HUES6 (cell line): Measurements from ENCODE around the gene ZNF385C.

Experiments used
- H3K27ac ChIP-seq: 2 replicates; pipeline ENCODE4 v1.7.0; 2013; ENCODE audit warnings: low read depth, mild to moderate bottlenecking, low read length, inconsistent platforms
- H3K27me3 ChIP-seq: 2 replicates; pipeline ENCODE4 v1.6.1; 2013; ENCODE audit warnings: low read length; ENCODE audit not compliant: control insufficient read depth, insufficient read depth
- H3K36me3 ChIP-seq: 2 replicates; pipeline ENCODE4 v1.6.1; 2013; ENCODE audit warnings: low read length; ENCODE audit not compliant: control insufficient read depth, insufficient read depth
- H3K4me1 ChIP-seq: 2 replicates; pipeline ENCODE4 v1.6.1; 2013; ENCODE audit warnings: low read length; ENCODE audit not compliant: control insufficient read depth, insufficient read depth
- H3K4me3 ChIP-seq: 2 replicates; pipeline ENCODE4 v1.5.1; 2013; ENCODE audit warnings: low read depth, low read length
- H3K9ac ChIP-seq: one replicate; pipeline ENCODE4 v1.6.1; 2013; ENCODE audit warnings: mild to moderate bottlenecking, low read length
- H3K9me3 ChIP-seq: 2 replicates; pipeline ENCODE4 v1.6.1; 2013; ENCODE audit warnings: low read depth, low read length; ENCODE audit not compliant: control insufficient read depth, insufficient read depth

Gene ZNF385C

GRCh38 chr17:42122371-42123303 lies 24.4 kb upstream of the ZNF385C start, which contains the start of gene HSPB9:
Gene HSPB9 (plus strand): TSS chr17:42122804. CDS start chr17:42122851, 47 bp downstream.
- peak within 1 kb of the TSS; percentile 51 for H3K4me3 ChIP-seq
- peaks cover 45% of the 10 kb centered on the region for H3K36me3 ChIP-seq
- no peak within 1 kb of the TSS for H3K27ac ChIP-seq
- H3K9me3 ChIP-seq = no peaks in the 10 kb centered on the region
- H3K4me1 ChIP-seq = peaks cover 19% of the 10 kb centered on the region
- peak within 1 kb of the TSS; percentile 23 for H3K9ac ChIP-seq
- H3K27me3 ChIP-seq = no peaks in the 10 kb centered on the region

- Histone ChIP-seq H3K27me3 (no peaks in the 10 kb centered on the region), H3K4me3 (peak within 1 kb of the TSS; percentile 55), H3K4me1 (peaks cover 19% of the 10 kb centered on the region), H3K27ac (peak within 1 kb of the TSS; percentile 70), H3K9ac (peak within 1 kb of the TSS; percentile 23), H3K36me3 (peaks cover 42% of the 10 kb centered on the region), H3K9me3 (no peaks in the 10 kb centered on the region)
Observed at GRCh38 chr17:42120770-42121769, 22.8 kb upstream of the ZNF385C start, which contains the start of gene KAT2A. Gene KAT2A (minus strand): TSS chr17:42121367. CDS start chr17:42121304, 63 bp downstream.

GRCh38 chr17:42120161-42120769 lies 22.0 kb upstream of the ZNF385C start:
- no peaks in the 10 kb centered on the region for H3K27me3 ChIP-seq
- H3K4me3 ChIP-seq = peak overlapping the region; percentile 55
- H3K9ac ChIP-seq = no peak overlapping the region
- H3K9me3 ChIP-seq = no peaks in the 10 kb centered on the region
- H3K4me1 ChIP-seq = peaks cover 19% of the 10 kb centered on the region
- no peak overlapping the region for H3K27ac ChIP-seq
- H3K36me3 ChIP-seq = peaks cover 42% of the 10 kb centered on the region

- Histone ChIP-seq H3K36me3 (peaks cover 40% of the 10 kb centered on the region), H3K9ac (no peak overlapping the region)
Observed at GRCh38 chr17:42119301-42119700, 21.0 kb upstream of the ZNF385C start.

GRCh38 chr17:42118545-42118944 lies 20.3 kb upstream of the ZNF385C start:
- Histone ChIP-seq H3K27me3 (no peaks in the 10 kb centered on the region), H3K27ac (no peak overlapping the region), H3K9ac (no peak overlapping the region), H3K36me3 (peaks cover 46% of the 10 kb centered on the region), H3K9me3 (no peaks in the 10 kb centered on the region), H3K4me1 (peaks cover 19% of the 10 kb centered on the region), H3K4me3 (no peak overlapping the region)

More at GRCh38 chr17:42119301-42119700, 21.0 kb upstream of the ZNF385C start:
- H3K27me3 ChIP-seq = no peaks in the 10 kb centered on the region
- H3K4me1 ChIP-seq = peaks cover 19% of the 10 kb centered on the region
- H3K27ac ChIP-seq = no peak overlapping the region
- no peak overlapping the region for H3K4me3 ChIP-seq
- no peaks in the 10 kb centered on the region for H3K9me3 ChIP-seq

GRCh38 chr17:42118126-42118510 lies 19.8 kb upstream of the ZNF385C start:
- no peak overlapping the region for H3K9ac ChIP-seq
- H3K27ac ChIP-seq = no peak overlapping the region
- no peaks in the 10 kb centered on the region for H3K9me3 ChIP-seq
- peaks cover 49% of the 10 kb centered on the region for H3K36me3 ChIP-seq
- H3K27me3 ChIP-seq = no peaks in the 10 kb centered on the region
- no peak overlapping the region for H3K4me3 ChIP-seq
- H3K4me1 ChIP-seq = peaks cover 19% of the 10 kb centered on the region

GRCh38 chr17:42117397-42118125 lies 19.3 kb upstream of the ZNF385C start:
- no peak overlapping the region for H3K9ac ChIP-seq
- H3K27me3 ChIP-seq = no peaks in the 10 kb centered on the region
- H3K4me3 ChIP-seq = no peak overlapping the region
- H3K4me1 ChIP-seq = peaks cover 18% of the 10 kb centered on the region
- no peak overlapping the region for H3K27ac ChIP-seq
- no peaks in the 10 kb centered on the region for H3K9me3 ChIP-seq
- peaks cover 49% of the 10 kb centered on the region for H3K36me3 ChIP-seq

GRCh38 chr17:42116705-42117396 lies 18.6 kb upstream of the ZNF385C start:
- Histone ChIP-seq H3K4me1 (peaks cover 13% of the 10 kb centered on the region), H3K9me3 (no peaks in the 10 kb centered on the region), H3K4me3 (no peak overlapping the region), H3K9ac (no peak overlapping the region), H3K27me3 (no peaks in the 10 kb centered on the region), H3K36me3 (peaks cover 49% of the 10 kb centered on the region), H3K27ac (no peak overlapping the region)

GRCh38 chr17:42114118-42114517 lies 15.8 kb upstream of the ZNF385C start:
- Histone ChIP-seq H3K9ac (no peak overlapping the region), H3K27ac (no peak overlapping the region), H3K4me1 (peaks cover 3% of the 10 kb centered on the region; the same call in 1 of the 2 replicates), H3K27me3 (no peaks in the 10 kb centered on the region), H3K4me3 (no peak overlapping the region), H3K36me3 (peaks cover 48% of the 10 kb centered on the region), H3K9me3 (no peaks in the 10 kb centered on the region)
